A549 (cell line): Measurements from ENCODE around the gene NOP53. TPM values are rescaled to one million over a fixed set of nuclear protein-coding genes. Genes with fewer than 3 reads are reported as not detected.
"Not testable (repeated sequence)": the region's sequence is repeated elsewhere in the genome, so short reads cannot be mapped to it uniquely, and the experiment has no call there.

Experiments used
- ATAC-seq, 2 experiments: fragments of 200-7000 bp in 1 of 2; fragments of >200 bp in 1 of 2; cut with Nextera tagmentation in 1 of 2; cut with Tn5 transposase in 1 of 2; 3 replicates each; pipeline versions ENCODE4 v1.8.0 to v1.9.1; 2018 to 2020; ENCODE audit warnings: mild to moderate bottlenecking in 1 of 2, moderate library complexity in 1 of 2
- CTCF ChIA-PET: fragments of 300-600 bp; sonication (Branson Sonifier 250); formaldehyde crosslinking; extraction: SDS; loops from one replicate; lab custom pipeline; 2021; ENCODE audit warnings: antibody characterized with exemption, inconsistent platforms; lab: Yijun Ruan, JAX
- POLR2A ChIA-PET: fragments of 350-600 bp; formaldehyde crosslinking; extraction: SDS; loops from one replicate; lab custom pipeline; 2021; ENCODE audit warnings: antibody characterized with exemption, inconsistent platforms; lab: Yijun Ruan, JAX
- DNase-seq, 2 experiments: peaks; one replicate each; pipeline versions ENCODE4 v3.0.0 to v3.0.0-alpha.2; 2011 to 2016; ENCODE audit warnings: low read depth in 1 of 2, low spot score in 1 of 2
- FAIRE-seq: peaks from 2 replicates; lab custom pipeline; 2011; peaks lifted over from hg19 to GRCh38; lab: Jason Lieb, UNC
- H3K27ac ChIP-seq, 2 experiments: fragments of >200 bp; sonication (Bioruptor Twin); formaldehyde crosslinking; 3 replicates each; pipeline ENCODE4 v1.5.1; 2016 to 2017
- H3K4me1 ChIP-seq: fragments of >200 bp; sonication (Bioruptor Twin); formaldehyde crosslinking; 3 replicates; pipeline ENCODE4 v1.6.1; 2016
- H3K4me2 ChIP-seq: fragments of >200 bp; sonication (Bioruptor Twin); formaldehyde crosslinking; 3 replicates; pipeline ENCODE4 v1.6.1; 2016
- H3K4me3 ChIP-seq: fragments of >200 bp; sonication (Bioruptor Twin); formaldehyde crosslinking; 3 replicates; pipeline ENCODE4 v1.5.1; 2016
- H3K9me3 ChIP-seq: fragments of >200 bp; sonication (Bioruptor Twin); formaldehyde crosslinking; 3 replicates; pipeline ENCODE4 v1.6.1; 2016
- BHLHE40 ChIP-seq: IDR thresholded peaks from 2 replicates; pipeline ENCODE4 v1.6.1; 2012; ENCODE audit warnings: low read depth, low read length, inconsistent platforms
- FOSB ChIP-seq: fragments of 250-450 bp; sonication (Bioruptor Pico); IDR thresholded peaks from 2 replicates; pipeline ENCODE4 v1.5.0; 2020; ENCODE audit warnings: mild to moderate bottlenecking, moderate library complexity
- MAFK ChIP-seq: fragments of 450-650 bp; IDR thresholded peaks from 2 replicates; pipeline ENCODE4 v1.6.1; 2014; ENCODE audit not compliant: partially characterized antibody
- PHF8 ChIP-seq: fragments of 200-600 bp; sonication (generic); IDR thresholded peaks from 2 replicates; pipeline ENCODE4 v1.6.1; 2016; ENCODE audit warnings: low read depth, mild to moderate bottlenecking, antibody characterized with exemption, moderate library complexity, borderline replicate concordance
- RCOR1 ChIP-seq: fragments of 150-350 bp; IDR thresholded peaks from 2 replicates; pipeline ENCODE4 v1.6.1; 2014; ENCODE audit warnings: antibody characterized with exemption, low read length, low read depth
- RNF2 ChIP-seq: fragments of 200-600 bp; sonication (generic); IDR thresholded peaks from 2 replicates; pipeline ENCODE4 v1.6.1; 2016; ENCODE audit warnings: low read depth, mild to moderate bottlenecking, antibody characterized with exemption, moderate library complexity, borderline replicate concordance
- SREBF2 ChIP-seq: fragments of 450-650 bp; IDR thresholded peaks from 2 replicates; pipeline ENCODE4 v1.6.1; 2014; ENCODE audit warnings: mild to moderate bottlenecking, moderate library complexity
- TP53 ChIP-seq: fragments of 250-450 bp; sonication (Bioruptor Pico); IDR thresholded peaks from 2 replicates; pipeline ENCODE4 v1.5.0; 2021; ENCODE audit warnings: mild to moderate bottlenecking, moderate library complexity
- USF2 ChIP-seq: fragments of 450-650 bp; IDR thresholded peaks from 2 replicates; pipeline ENCODE4 v1.6.1; 2014; ENCODE audit warnings: antibody characterized with exemption
- ZC3H11A ChIP-seq: fragments of 450-650 bp; IDR thresholded peaks from 2 replicates; pipeline ENCODE4 v1.6.1; 2014; ENCODE audit warnings: antibody characterized with exemption, mild to moderate bottlenecking
- WGBS: methylation state at CpG from one replicate; pipeline ENCODE4 v1.1.6; 2017; ENCODE audit errors: missing lambda C conversion rate; 5-methylcytosine and 5-hydroxymethylcytosine counted together
- polyA plus RNA-seq, 4 experiments: library from polyadenylated mRNA; depleted of rRNA in 3 of 4; stranded (reverse); fragments of >200 nt; fragmentation: RNase III in 1 of 4; extraction: RNeasy Plus Mini Kit Qiagen cat#74134 plus additional on column Dnase treatment in 1 of 4; gene quantifications; 2 replicates in 3 of 4; 3 replicates in 1 of 4; pipeline ENCODE4 v1.2.3, GENCODE V29; 2011 to 2017
- TF ChIP-seq, protein P1 (sequence below): fragments of 150-350 bp; IDR thresholded peaks from 2 replicates; pipeline ENCODE4 v1.6.1; 2014; ENCODE audit warnings: low read depth, mild to moderate bottlenecking, low read length
- TF ChIP-seq, protein P2 (sequence below): fragments of 250-450 bp; sonication (Bioruptor Pico); IDR thresholded peaks from 2 replicates; pipeline ENCODE4 v1.5.0; 2021; ENCODE audit warnings: mild to moderate bottlenecking, moderate library complexity, borderline replicate concordance
- TF ChIP-seq, protein P3 (sequence below): fragments of 200-600 bp; sonication (generic); IDR thresholded peaks from 2 replicates; pipeline ENCODE4 v1.6.1; 2016; ENCODE audit warnings: antibody characterized with exemption, mild to moderate bottlenecking, moderate library complexity
- TF ChIP-seq, protein P4 (sequence below): IDR thresholded peaks from 2 replicates; pipeline ENCODE4 v1.6.1; 2012

NOP53 gene
- polyA plus RNA-seq, 2 of the 4 experiments (the other 2 are of a cell fraction) = 135 to 182 TPM

DNA sequence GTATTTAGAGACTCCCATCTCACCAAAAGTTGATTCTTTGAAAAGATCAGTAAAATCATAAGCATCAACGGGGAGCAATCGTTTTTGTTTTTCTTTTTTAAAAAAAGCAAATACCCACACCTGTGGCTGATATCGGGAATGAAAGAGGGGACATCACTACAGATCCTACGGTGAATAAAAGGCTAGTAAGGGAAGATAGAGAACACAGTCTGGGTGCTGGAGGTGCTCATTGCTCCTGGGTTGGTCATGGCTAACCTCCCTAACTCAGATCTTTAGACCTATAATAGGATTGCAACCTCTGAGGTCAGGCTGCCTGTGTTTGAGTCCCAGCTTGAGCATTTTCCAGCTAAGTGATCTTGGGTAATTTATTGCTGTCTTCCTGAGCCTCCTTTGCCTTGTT is 31.0 kb upstream of the NOP53 start:
- Histone ChIP-seq H3K4me2 (peak overlapping the region; percentile 84), H3K27ac (peak overlapping the region; percentile 97 to 99), H3K4me1 (peaks cover 14% of the 10 kb centered on the region), H3K4me3 (peak overlapping the region; percentile 89), H3K9me3 (0 out of 3 replicates have a peak, but pooled peaks cover 3% of the 10 kb centered on the region)
- WGBS = 76% methylated on average over 4 of the region's 4 CpGs
- TF ChIP-seq MAFK = no peak
- no peak for TF ChIP-seq USF2
- TF ChIP-seq SREBF2 = no peak
- TF ChIP-seq, protein P1, sequence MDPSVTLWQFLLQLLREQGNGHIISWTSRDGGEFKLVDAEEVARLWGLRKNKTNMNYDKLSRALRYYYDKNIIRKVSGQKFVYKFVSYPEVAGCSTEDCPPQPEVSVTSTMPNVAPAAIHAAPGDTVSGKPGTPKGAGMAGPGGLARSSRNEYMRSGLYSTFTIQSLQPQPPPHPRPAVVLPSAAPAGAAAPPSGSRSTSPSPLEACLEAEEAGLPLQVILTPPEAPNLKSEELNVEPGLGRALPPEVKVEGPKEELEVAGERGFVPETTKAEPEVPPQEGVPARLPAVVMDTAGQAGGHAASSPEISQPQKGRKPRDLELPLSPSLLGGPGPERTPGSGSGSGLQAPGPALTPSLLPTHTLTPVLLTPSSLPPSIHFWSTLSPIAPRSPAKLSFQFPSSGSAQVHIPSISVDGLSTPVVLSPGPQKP = no peak
- TF ChIP-seq RCOR1 = no peak
- no peak for TF ChIP-seq RNF2
- TF ChIP-seq, protein P2, sequence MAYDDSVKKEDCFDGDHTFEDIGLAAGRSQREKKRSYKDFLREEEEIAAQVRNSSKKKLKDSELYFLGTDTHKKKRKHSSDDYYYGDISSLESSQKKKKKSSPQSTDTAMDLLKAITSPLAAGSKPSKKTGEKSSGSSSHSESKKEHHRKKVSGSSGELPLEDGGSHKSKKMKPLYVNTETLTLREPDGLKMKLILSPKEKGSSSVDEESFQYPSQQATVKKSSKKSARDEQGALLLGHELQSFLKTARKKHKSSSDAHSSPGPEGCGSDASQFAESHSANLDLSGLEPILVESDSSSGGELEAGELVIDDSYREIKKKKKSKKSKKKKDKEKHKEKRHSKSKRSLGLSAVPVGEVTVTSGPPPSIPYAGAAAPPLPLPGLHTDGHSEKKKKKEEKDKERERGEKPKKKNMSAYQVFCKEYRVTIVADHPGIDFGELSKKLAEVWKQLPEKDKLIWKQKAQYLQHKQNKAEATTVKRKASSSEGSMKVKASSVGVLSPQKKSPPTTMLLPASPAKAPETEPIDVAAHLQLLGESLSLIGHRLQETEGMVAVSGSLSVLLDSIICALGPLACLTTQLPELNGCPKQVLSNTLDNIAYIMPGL = no peak
- no peak for TF ChIP-seq BHLHE40
- TF ChIP-seq, protein P3, sequence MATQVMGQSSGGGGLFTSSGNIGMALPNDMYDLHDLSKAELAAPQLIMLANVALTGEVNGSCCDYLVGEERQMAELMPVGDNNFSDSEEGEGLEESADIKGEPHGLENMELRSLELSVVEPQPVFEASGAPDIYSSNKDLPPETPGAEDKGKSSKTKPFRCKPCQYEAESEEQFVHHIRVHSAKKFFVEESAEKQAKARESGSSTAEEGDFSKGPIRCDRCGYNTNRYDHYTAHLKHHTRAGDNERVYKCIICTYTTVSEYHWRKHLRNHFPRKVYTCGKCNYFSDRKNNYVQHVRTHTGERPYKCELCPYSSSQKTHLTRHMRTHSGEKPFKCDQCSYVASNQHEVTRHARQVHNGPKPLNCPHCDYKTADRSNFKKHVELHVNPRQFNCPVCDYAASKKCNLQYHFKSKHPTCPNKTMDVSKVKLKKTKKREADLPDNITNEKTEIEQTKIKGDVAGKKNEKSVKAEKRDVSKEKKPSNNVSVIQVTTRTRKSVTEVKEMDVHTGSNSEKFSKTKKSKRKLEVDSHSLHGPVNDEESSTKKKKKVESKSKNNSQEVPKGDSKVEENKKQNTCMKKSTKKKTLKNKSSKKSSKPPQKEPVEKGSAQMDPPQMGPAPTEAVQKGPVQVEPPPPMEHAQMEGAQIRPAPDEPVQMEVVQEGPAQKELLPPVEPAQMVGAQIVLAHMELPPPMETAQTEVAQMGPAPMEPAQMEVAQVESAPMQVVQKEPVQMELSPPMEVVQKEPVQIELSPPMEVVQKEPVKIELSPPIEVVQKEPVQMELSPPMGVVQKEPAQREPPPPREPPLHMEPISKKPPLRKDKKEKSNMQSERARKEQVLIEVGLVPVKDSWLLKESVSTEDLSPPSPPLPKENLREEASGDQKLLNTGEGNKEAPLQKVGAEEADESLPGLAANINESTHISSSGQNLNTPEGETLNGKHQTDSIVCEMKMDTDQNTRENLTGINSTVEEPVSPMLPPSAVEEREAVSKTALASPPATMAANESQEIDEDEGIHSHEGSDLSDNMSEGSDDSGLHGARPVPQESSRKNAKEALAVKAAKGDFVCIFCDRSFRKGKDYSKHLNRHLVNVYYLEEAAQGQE = no peak
- TF ChIP-seq TP53 (CRISPR knock-in tag) = no peak
- TF ChIP-seq PHF8 = no peak
- TF ChIP-seq, protein P4, sequence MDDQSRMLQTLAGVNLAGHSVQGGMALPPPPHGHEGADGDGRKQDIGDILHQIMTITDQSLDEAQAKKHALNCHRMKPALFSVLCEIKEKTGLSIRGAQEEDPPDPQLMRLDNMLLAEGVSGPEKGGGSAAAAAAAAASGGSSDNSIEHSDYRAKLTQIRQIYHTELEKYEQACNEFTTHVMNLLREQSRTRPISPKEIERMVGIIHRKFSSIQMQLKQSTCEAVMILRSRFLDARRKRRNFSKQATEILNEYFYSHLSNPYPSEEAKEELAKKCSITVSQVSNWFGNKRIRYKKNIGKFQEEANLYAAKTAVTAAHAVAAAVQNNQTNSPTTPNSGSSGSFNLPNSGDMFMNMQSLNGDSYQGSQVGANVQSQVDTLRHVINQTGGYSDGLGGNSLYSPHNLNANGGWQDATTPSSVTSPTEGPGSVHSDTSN = no peak
- no peak for TF ChIP-seq FOSB (CRISPR knock-in tag)
- CTCF ChIA-PET = interaction anchor here (0.9 to 23.3 kb wide), 18 partner anchors 13 to 400 kb away, joined by 3 to 1389 read pairs (median 7); partner anchors contain the start of genes KPTN and NOP53
- FAIRE-seq = no peak
- no peak for DNase-seq
- POLR2A ChIA-PET = interaction anchor here (1.0 to 3.9 kb wide), 2 partner anchors 9 to 30 kb away, joined by 3 to 69 read pairs; partner anchors contain the start of gene NOP53
- no peak for ATAC-seq

GRCh38 chr19:47714855-47715254 is 30.5 kb upstream of the NOP53 start:
- Histone ChIP-seq H3K27ac (peak overlapping the region in 1 of 2 experiments; percentile 99; a peak in 2 of 6 replicates), H3K4me2 (peak overlapping the region; percentile 84), H3K4me1 (peaks cover 19% of the 10 kb centered on the region)
- ChIA-PET POLR2A (interaction anchor here (1.0 kb wide), 1 partner anchor 9 kb away, joined by 3 read pairs; no protein-coding TSS in a partner anchor), CTCF (interaction anchor here (1.3 to 23.3 kb wide), 10 partner anchors 13 to 400 kb away, joined by 3 to 1389 read pairs (median 21); partner anchors contain the start of genes KPTN and NOP53)
- not testable (repeated sequence) for ATAC-seq, H3K9me3 ChIP-seq, DNase-seq, FAIRE-seq, H3K4me3 ChIP-seq
- peak; percentile 63 for TF ChIP-seq ZC3H11A
